Activated CD8-positive, alpha-beta memory T cell treated with anti-CD3 and anti-CD28 coated beads, Interleukin-2, amount 50 U/mL, for 1 hour (primary cell): Measurements from ENCODE around the gene USP12.

Experiments used
- DNase-seq: peaks from one replicate; pipeline ENCODE4 v3.0.0-alpha.2; 2020; ENCODE audit errors: extremely low read depth

USP12 gene

GRCh38 chr13:27035892-27036235, 135.7 kb downstream of the USP12 start:
- DNase-seq = no peak

- no peak for DNase-seq
Measured at GRCh38 chr13:27034678-27035111, 136.9 kb downstream of the USP12 start.

- no peak for DNase-seq
Measured at GRCh38 chr13:27028683-27029480, 142.7 kb downstream of the USP12 start.

DNA sequence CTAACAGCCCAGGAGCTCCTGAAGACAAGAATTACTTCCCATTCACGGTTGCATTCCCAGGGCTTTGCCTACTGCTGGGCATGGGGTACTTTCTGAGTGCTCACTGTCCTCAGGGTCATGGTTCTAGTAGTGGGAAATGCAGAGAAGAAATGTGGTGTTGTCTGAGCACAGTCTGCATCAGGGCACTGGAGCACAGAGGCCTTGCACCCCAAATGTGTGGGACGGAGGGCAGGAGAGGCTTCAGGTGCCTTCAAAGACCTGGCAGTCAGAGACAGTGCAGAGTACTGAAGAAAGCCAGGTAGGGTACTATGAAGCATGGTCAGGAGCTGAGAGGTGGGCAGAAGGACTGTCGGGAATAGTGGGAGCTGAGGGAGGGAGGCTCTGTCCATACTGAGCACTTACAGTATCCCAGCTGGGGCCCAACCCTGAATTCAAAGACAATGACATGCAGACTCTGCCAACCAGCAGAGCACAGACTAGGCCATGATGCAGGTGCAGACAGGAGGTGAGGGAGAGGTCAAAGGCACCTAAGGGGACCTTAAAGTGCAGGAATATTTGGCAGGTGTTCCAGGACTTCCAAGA, 144.4 kb downstream of the USP12 start:
- DNase-seq = no peak

- no peak for DNase-seq
Measured at GRCh38 chr13:27026396-27026795, 145.2 kb downstream of the USP12 start.

GRCh38 chr13:27024776-27025492, 146.7 kb downstream of the USP12 start:
- no peak for DNase-seq

DNA sequence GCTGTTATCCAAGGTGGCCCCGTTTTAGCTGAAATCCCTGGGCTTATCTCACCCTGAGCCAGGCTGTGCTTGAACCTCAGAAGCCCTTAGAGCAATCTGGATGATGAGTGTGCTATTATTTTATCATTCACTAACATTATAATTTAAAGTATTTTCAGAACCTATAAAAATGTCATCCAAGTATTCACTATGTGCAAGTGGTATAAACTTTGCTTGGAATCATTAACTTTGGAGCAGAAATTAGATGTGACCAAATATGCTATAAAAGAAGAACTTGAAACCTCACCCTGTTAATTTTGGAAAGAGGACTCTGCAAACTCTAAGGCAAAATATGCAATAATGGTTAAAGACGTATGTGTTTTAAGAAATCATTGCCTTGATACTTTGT, 147.5 kb downstream of the USP12 start:
- DNase-seq = no peak

GRCh38 chr13:27023385-27024073, 148.1 kb downstream of the USP12 start:
- no peak for DNase-seq

- DNase-seq = no peak
Measured at GRCh38 chr13:27022571-27023311, 148.9 kb downstream of the USP12 start.

DNA sequence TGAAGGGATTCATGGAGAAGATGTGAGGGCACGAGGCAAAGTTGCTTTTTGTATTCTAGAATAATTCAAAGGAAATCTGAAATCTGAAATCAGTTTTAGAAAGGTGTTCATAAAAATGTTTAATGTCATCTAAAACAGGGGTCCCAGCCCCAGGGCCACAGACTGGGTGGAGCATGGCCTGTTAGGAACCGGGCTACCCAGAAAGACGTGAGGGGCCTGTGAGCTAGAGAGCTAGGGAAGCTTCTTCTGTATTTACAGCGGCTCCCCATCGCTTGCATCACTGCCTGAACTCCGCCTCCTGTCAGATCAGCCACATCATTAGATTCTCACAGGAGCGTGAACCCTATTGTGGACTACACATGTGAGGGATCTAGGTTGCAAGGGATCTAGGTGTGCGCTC, 151.2 kb downstream of the USP12 start:
- DNase-seq = no peak

DNA sequence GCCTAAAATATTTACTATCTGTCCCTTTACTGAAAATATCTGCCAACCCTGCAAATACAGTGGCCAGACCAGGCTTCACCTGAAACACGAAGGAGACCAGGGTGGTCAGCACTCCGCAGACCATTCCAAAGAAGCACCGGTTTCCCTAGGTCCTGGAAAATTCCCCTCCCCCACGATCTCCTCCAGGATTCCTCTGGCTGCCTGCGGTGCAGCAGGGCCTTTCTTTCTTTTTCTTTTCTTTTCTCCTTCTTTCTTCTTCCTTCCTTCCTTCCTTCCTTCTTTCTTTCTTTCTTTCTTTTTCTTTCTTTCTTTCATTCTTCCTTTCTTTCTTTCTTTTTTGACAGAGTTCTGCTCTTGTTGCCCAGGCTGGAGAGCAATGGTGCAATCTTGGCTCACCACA, 152.7 kb downstream of the USP12 start:
- no peak for DNase-seq

- DNase-seq = no peak
Measured at GRCh38 chr13:27018344-27018861, 153.2 kb downstream of the USP12 start.

DNA sequence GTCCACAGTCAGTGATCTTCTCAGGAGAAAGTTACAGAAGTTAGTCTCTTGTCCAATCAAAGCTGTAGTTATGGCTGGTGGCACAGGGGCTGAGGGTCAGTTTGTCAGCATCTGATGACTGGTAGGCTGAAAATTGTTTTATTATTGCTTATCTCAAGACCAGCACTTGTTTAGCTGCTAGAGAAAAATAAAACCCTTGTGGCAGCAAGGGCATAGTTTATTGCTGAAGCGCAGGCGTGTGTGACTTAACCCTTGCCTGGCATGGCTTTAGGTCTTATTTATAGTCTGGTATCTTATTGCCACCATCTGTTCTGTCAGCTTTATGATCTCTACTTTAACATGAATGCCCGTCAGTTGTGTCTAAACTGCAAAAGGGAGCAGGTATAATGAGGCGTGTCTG, 154.7 kb downstream of the USP12 start:
- no peak for DNase-seq
